Measurements from ENCODE around the gene SAPCD1.

SAPCD1 gene

GRCh38 chr6:31775633-31776484, 13.4 kb downstream of the SAPCD1 start:
- Histone ChIP-seq H3K4me1 (ENCODE audit: control insufficient read depth, low read depth, low read length) (no peaks in the 10 kb centered on the region), H3K27ac (ENCODE audit: low read length) (no peak overlapping the region), H3K27me3 (ENCODE audit: control insufficient read depth, insufficient read depth, low read length) (no peaks in the 10 kb centered on the region), H3K4me3 (ENCODE audit: low read length) (no peak overlapping the region), H3K36me3 (ENCODE audit: control insufficient read depth, low read depth, low read length) (peaks cover 32% of the 10 kb centered on the region), H3K9ac (ENCODE audit: low read length) (no peak overlapping the region), H3K9me3 (ENCODE audit: control insufficient read depth, low read depth, low read length) (no peaks in the 10 kb centered on the region)

- H3K27ac ChIP-seq (ENCODE audit: low read length), result no peak overlapping the region
- H3K4me1 ChIP-seq (ENCODE audit: control insufficient read depth, low read depth, low read length), result no peaks in the 10 kb centered on the region
- no peak overlapping the region for H3K4me3 ChIP-seq (ENCODE audit: low read length)
- H3K9ac ChIP-seq (ENCODE audit: low read length), result no peak overlapping the region
- peaks cover 34% of the 10 kb centered on the region for H3K36me3 ChIP-seq (ENCODE audit: control insufficient read depth, low read depth, low read length)
- no peaks in the 10 kb centered on the region for H3K9me3 ChIP-seq (ENCODE audit: control insufficient read depth, low read depth, low read length)
- H3K27me3 ChIP-seq (ENCODE audit: control insufficient read depth, insufficient read depth, low read length), result no peaks in the 10 kb centered on the region
Observed at GRCh38 chr6:31776485-31776988, 14.1 kb downstream of the SAPCD1 start.

DNA sequence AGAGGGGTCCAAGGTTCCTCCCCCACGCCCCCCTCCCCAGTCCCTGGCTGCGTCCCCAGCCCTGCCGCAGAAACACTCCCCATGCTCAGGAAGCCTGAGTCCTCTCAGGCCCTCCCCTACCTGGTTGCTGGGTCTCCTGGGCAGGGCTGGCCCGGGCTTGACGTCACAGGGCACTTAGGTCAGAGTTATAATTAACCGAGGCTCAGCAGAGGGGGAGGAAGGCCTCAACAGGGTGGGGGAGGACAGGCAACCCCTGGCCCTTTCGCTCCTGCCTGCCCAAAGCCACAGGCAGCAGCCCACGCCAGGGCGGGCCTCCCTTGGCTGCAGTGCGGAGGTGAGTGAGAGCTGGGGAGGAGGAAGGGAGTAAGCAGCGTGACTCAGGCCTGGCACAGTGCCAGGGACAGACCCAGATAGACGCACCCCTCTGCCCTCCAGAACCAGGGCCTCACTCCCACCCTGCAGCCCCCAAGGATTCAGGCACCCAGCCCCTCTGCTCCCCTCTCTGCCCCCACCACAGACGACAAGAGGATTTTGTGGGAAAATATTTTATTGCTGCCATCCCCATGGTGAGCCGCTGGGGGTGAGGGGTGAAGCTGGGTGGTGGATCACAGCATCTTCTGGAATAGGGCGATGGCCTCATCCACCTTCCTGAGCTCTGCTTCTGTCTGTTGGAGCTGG, 14.7 kb downstream of the SAPCD1 start, which contains the start of gene VWA7:
VWA7 (minus strand) TSS at position 340 of the 678 bp plus-strand sequence. CDS start 549 bp downstream, outside the sequence.
- Histone ChIP-seq H3K27ac (ENCODE audit: low read length) (no peak within 1 kb of the TSS), H3K9me3 (ENCODE audit: control insufficient read depth, low read depth, low read length) (no peaks in the 10 kb centered on the region), H3K36me3 (ENCODE audit: control insufficient read depth, low read depth, low read length) (peaks cover 39% of the 10 kb centered on the region), H3K27me3 (ENCODE audit: control insufficient read depth, insufficient read depth, low read length) (no peaks in the 10 kb centered on the region), H3K4me3 (ENCODE audit: low read length) (no peak within 1 kb of the TSS), H3K4me1 (ENCODE audit: control insufficient read depth, low read depth, low read length) (no peaks in the 10 kb centered on the region), H3K9ac (ENCODE audit: low read length) (no peak within 1 kb of the TSS)

DNA sequence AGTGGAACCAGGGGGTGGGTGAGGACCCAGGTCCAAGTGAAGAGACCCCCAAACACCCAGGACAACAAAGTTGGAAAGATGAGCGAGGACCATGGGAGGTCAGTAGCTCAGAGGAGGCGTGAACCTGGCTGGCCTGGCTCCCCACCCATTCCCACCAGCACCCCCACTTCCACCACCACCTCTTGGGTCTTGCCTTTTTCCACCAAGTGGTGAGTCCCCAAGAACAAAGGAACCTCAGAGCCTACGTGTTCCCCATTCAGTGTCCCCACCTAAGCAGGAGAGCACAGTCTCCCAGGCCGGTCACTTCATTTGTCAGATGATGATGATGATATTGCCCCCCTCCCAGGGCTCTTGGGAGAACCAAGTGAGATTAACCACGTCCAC, 15.2 kb downstream of the SAPCD1 start:
- Histone ChIP-seq H3K36me3 (ENCODE audit: control insufficient read depth, low read depth, low read length) (peaks cover 45% of the 10 kb centered on the region), H3K9me3 (ENCODE audit: control insufficient read depth, low read depth, low read length) (no peaks in the 10 kb centered on the region), H3K4me1 (ENCODE audit: control insufficient read depth, low read depth, low read length) (no peaks in the 10 kb centered on the region), H3K27me3 (ENCODE audit: control insufficient read depth, insufficient read depth, low read length) (no peaks in the 10 kb centered on the region), H3K9ac (ENCODE audit: low read length) (no peak overlapping the region), H3K4me3 (ENCODE audit: low read length) (no peak overlapping the region), H3K27ac (ENCODE audit: low read length) (no peak overlapping the region)

GRCh38 chr6:31778193-31778592, 15.7 kb downstream of the SAPCD1 start:
- Histone ChIP-seq H3K27me3 (ENCODE audit: control insufficient read depth, insufficient read depth, low read length) (no peaks in the 10 kb centered on the region), H3K4me1 (ENCODE audit: control insufficient read depth, low read depth, low read length) (no peaks in the 10 kb centered on the region), H3K27ac (ENCODE audit: low read length) (no peak overlapping the region), H3K4me3 (ENCODE audit: low read length) (no peak overlapping the region), H3K9ac (ENCODE audit: low read length) (no peak overlapping the region), H3K9me3 (ENCODE audit: control insufficient read depth, low read depth, low read length) (no peaks in the 10 kb centered on the region), H3K36me3 (ENCODE audit: control insufficient read depth, low read depth, low read length) (peaks cover 50% of the 10 kb centered on the region)

DNA sequence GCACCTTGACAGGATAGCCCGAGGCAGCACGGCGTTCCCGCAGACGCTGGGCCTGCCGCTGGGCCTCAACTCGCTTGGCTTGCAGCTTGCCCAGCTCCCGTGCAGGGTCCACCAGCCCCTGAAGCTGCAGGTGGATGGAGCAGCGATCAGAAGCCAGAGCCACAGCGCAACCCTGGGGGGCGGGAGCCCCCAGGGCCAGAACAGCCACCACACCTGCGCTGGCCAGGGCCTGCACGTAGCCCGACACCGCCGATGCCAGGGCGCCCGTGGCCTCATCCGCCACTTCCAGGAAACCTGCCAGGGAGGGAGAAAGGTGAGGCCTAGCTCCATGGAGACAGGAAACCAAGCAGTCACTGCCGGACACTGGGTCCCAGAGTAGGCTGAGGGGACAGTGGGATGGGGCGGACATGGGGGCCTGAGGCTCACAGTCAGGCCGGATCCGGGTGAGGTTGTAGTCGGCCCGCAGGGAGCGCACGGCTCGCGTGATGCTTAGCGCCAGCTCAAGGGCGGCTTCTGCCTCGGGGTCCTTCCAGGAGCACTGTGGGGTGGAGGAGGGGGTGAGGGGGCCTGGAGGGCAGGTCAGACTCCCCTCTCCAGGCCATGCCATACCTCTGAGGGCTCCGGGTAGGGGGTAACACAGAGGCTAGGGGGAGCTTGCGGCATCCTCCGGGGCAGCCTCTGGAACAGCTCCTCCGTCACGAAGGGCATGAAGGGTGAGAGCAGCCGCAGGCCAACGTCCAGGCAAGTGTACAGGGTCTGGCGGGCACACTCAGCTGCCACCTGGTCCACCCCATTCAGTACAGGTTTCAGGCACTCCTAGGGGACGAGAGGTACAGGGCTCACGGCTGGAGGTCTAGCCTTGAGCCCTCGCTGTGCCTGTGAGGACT, 16.8 kb downstream of the SAPCD1 start:
- no peaks in the 10 kb centered on the region for H3K27me3 ChIP-seq (ENCODE audit: control insufficient read depth, insufficient read depth, low read length)
- H3K27ac ChIP-seq (ENCODE audit: low read length), result no peak overlapping the region
- H3K4me3 ChIP-seq (ENCODE audit: low read length), result no peak overlapping the region
- no peak overlapping the region for H3K9ac ChIP-seq (ENCODE audit: low read length)
- peaks cover 56% of the 10 kb centered on the region for H3K36me3 ChIP-seq (ENCODE audit: control insufficient read depth, low read depth, low read length)
- no peaks in the 10 kb centered on the region for H3K9me3 ChIP-seq (ENCODE audit: control insufficient read depth, low read depth, low read length)
- H3K4me1 ChIP-seq (ENCODE audit: control insufficient read depth, low read depth, low read length), result no peaks in the 10 kb centered on the region

DNA sequence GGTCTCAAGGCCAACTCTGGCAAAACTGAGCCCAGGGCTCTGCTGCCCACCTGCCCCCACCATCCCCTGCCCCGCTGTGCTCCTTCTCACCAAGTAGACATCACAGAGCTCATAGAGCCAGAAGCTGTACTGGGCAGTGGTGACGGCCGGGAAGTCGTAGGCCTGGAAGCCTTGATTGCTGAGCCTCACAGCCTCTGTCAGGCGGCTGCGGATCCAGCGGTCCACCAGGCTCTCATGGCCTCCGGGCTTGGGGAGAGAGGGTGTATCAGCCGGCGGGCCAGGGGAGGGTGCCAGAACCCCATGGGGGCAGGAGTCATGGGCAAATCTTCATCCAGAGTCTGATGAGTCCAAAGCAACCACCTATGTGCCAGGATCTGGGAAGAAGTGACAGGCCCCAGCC, 17.5 kb downstream of the SAPCD1 start:
- Histone ChIP-seq H3K4me1 (ENCODE audit: control insufficient read depth, low read depth, low read length) (no peaks in the 10 kb centered on the region), H3K9me3 (ENCODE audit: control insufficient read depth, low read depth, low read length) (no peaks in the 10 kb centered on the region), H3K4me3 (ENCODE audit: low read length) (no peak overlapping the region), H3K36me3 (ENCODE audit: control insufficient read depth, low read depth, low read length) (peaks cover 62% of the 10 kb centered on the region), H3K27ac (ENCODE audit: low read length) (no peak overlapping the region), H3K9ac (ENCODE audit: low read length) (no peak overlapping the region), H3K27me3 (ENCODE audit: control insufficient read depth, insufficient read depth, low read length) (no peaks in the 10 kb centered on the region)

DNA sequence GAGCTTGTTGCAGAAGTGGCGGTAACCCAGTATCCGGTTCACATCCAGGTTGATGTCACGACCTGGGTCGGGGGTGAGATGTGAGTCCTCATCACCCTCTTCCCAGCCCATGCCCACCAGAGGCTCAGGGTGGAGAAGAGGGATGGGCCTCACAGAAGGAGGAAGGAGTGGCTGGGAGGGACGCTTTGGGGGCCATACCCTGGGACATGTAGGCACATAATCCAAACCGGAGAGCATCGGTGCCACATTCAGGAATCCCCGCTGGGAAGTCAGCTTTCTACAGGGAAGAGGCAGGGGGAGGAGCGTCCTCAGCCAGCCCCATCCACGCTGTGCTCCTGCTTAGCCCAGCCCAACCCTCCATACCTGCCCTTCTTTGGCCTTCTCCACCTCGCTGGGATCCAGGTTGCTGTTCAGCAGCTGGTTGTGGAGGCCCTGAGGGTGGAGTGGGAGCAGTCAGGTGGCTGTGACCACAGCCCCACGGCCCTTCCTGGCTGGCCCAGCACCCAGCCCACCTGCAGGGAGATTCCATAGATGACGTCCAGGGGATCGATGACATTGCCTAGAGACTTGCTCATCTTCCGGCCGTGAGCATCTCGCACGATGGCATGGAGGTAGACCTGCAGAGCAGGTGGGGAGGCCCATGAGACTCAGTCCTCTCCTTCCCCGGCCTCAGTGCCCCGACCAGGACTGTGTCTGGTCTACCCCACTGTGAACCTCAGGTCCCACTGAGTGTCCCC, 18.2 kb downstream of the SAPCD1 start:
- H3K36me3 ChIP-seq (ENCODE audit: control insufficient read depth, low read depth, low read length), result peaks cover 70% of the 10 kb centered on the region
- H3K27me3 ChIP-seq (ENCODE audit: control insufficient read depth, insufficient read depth, low read length), result no peaks in the 10 kb centered on the region
- no peaks in the 10 kb centered on the region for H3K4me1 ChIP-seq (ENCODE audit: control insufficient read depth, low read depth, low read length)
- H3K9me3 ChIP-seq (ENCODE audit: control insufficient read depth, low read depth, low read length), result no peaks in the 10 kb centered on the region
- H3K9ac ChIP-seq (ENCODE audit: low read length), result no peak overlapping the region
- H3K4me3 ChIP-seq (ENCODE audit: low read length), result no peak overlapping the region
- H3K27ac ChIP-seq (ENCODE audit: low read length), result no peak overlapping the region

GRCh38 chr6:31781244-31782125, 19.0 kb downstream of the SAPCD1 start:
- H3K4me1 ChIP-seq (ENCODE audit: control insufficient read depth, low read depth, low read length), result no peaks in the 10 kb centered on the region
- no peak overlapping the region for H3K27ac ChIP-seq (ENCODE audit: low read length)
- no peaks in the 10 kb centered on the region for H3K27me3 ChIP-seq (ENCODE audit: control insufficient read depth, insufficient read depth, low read length)
- H3K36me3 ChIP-seq (ENCODE audit: control insufficient read depth, low read depth, low read length), result peaks cover 71% of the 10 kb centered on the region
- H3K9me3 ChIP-seq (ENCODE audit: control insufficient read depth, low read depth, low read length), result no peaks in the 10 kb centered on the region
- no peak overlapping the region for H3K9ac ChIP-seq (ENCODE audit: low read length)
- no peak overlapping the region for H3K4me3 ChIP-seq (ENCODE audit: low read length)

DNA sequence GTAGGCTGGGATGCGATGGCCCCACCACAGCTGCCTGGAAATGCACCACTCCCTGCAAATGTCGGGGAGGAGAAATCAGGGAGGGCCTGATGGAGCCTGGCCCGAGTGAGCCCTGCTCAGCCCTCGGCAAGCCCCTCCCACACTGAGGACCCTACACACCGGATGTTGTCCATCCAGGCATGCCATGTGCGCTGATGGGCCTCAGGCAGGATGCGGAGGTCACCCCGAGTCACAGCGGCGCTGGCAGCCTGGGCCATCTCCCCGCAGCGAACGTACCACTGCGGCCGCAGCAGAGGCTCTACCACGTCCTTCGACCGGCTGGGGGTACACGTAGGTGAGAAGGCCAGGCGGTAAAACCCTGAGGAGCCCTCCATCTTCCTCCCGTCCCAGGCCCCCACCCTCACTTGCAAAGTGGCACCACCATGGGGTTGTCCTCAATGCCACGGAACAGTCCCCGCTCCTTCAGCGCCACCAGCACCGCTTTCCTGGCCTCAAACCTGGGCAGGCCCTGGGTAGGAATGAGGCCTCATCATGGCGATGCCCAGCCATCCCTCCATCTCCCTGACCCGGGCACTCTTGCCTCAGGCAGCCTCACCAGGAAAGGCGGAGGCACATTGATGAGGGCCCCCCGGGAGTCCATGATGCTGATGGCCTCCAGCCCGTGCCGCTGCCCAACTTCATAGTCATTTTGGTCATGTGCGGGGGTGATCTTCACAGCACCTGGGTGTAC, 19.8 kb downstream of the SAPCD1 start:
- Histone ChIP-seq H3K27ac (ENCODE audit: low read length) (no peak overlapping the region), H3K36me3 (ENCODE audit: control insufficient read depth, low read depth, low read length) (peaks cover 74% of the 10 kb centered on the region), H3K27me3 (ENCODE audit: control insufficient read depth, insufficient read depth, low read length) (no peaks in the 10 kb centered on the region), H3K9me3 (ENCODE audit: control insufficient read depth, low read depth, low read length) (no peaks in the 10 kb centered on the region), H3K4me3 (ENCODE audit: low read length) (no peak overlapping the region), H3K9ac (ENCODE audit: low read length) (no peak overlapping the region), H3K4me1 (ENCODE audit: control insufficient read depth, low read depth, low read length) (no peaks in the 10 kb centered on the region)

Measured in iPS-18a (cell line).